Measurements from ENCODE around the gene SLC2A5. TPM values are rescaled to one million over a fixed set of nuclear protein-coding genes. Genes with fewer than 3 reads are reported as not detected.

Gene SLC2A5
- total RNA-seq, 1 experiment from 2014 or later, result not detected

GRCh38 chr1:9071554-9072235 is 2.3 kb upstream of the SLC2A5 start:
- POLR2A ChIA-PET (ENCODE audit: low non-redundant PET), result no interaction called here
- Histone ChIP-seq H3K36me3 (ENCODE audit: insufficient read depth, low read length, poor library complexity, severe bottlenecking) (no peaks in the 10 kb centered on the region), H3K27me3 (replicated peaks; ENCODE audit: insufficient read depth, low read depth, low read length, poor library complexity) (no peaks in the 10 kb centered on the region), H3K27ac (ENCODE audit: low read depth, low read length, poor library complexity, severe bottlenecking) (no peak overlapping the region), H3K4me3 (ENCODE audit: low read depth, low read length, poor library complexity, severe bottlenecking) (no peak overlapping the region), H3K4me1 (ENCODE audit: insufficient read depth, low read length, poor library complexity, severe bottlenecking) (peaks cover 11% of the 10 kb centered on the region), H3K9me3 (ENCODE audit: low read depth, low read length, poor library complexity, severe bottlenecking) (no peaks in the 10 kb centered on the region)
- intact Hi-C loops (cut with micrococcal nuclease; ENCODE audit: unreplicated experiment), result no loop called here
- CTCF ChIA-PET, result no interaction called here
- no TSS peak for BruUV-seq (replicated peaks)
- no peak for DNase-seq (ENCODE audit: low spot score)
- TF ChIP-seq CTCF (conservative IDR thresholded peaks at IDR 0.05; ENCODE audit: low read depth, low read length) (no peak), EZH2 (IDR thresholded peaks at IDR 0.05; ENCODE audit: borderline replicate concordance, low read depth, low read length, poor library complexity, severe bottlenecking) (no peak)

GRCh38 chr1:9070486-9070885 is 1.1 kb upstream of the SLC2A5 start:
- intact Hi-C loops (cut with micrococcal nuclease; ENCODE audit: unreplicated experiment), result no loop called here
- no peak for TF ChIP-seq EZH2 (IDR thresholded peaks at IDR 0.05; ENCODE audit: borderline replicate concordance, low read depth, low read length, poor library complexity, severe bottlenecking)
- no peak for TF ChIP-seq CTCF (conservative IDR thresholded peaks at IDR 0.05; ENCODE audit: low read depth, low read length)
- POLR2A ChIA-PET (ENCODE audit: low non-redundant PET), result no interaction called here
- Histone ChIP-seq H3K36me3 (ENCODE audit: insufficient read depth, low read length, poor library complexity, severe bottlenecking) (no peaks in the 10 kb centered on the region), H3K9me3 (ENCODE audit: low read depth, low read length, poor library complexity, severe bottlenecking) (no peaks in the 10 kb centered on the region), H3K27ac (ENCODE audit: low read depth, low read length, poor library complexity, severe bottlenecking) (no peak overlapping the region), H3K4me1 (ENCODE audit: insufficient read depth, low read length, poor library complexity, severe bottlenecking) (peaks cover 11% of the 10 kb centered on the region), H3K27me3 (replicated peaks; ENCODE audit: insufficient read depth, low read depth, low read length, poor library complexity) (no peaks in the 10 kb centered on the region), H3K4me3 (ENCODE audit: low read depth, low read length, poor library complexity, severe bottlenecking) (no peak overlapping the region)
- CTCF ChIA-PET, result interaction anchor here (0.6 kb wide), 1 partner anchor 93 kb away, joined by 5 read pairs; no protein-coding TSS in a partner anchor
- no peak for DNase-seq (ENCODE audit: low spot score)
- no TSS peak for BruUV-seq (replicated peaks)

GRCh38 chr1:9068981-9069325 is 482 bp downstream of the SLC2A5 start:
- CTCF ChIA-PET, result no interaction called here
- POLR2A ChIA-PET (ENCODE audit: low non-redundant PET), result no interaction called here
- H3K4me3 ChIP-seq (ENCODE audit: low read depth, low read length, poor library complexity, severe bottlenecking), result no peak overlapping the region
- no TSS peak for BruUV-seq (replicated peaks)
- no peaks in the 10 kb centered on the region for H3K36me3 ChIP-seq (ENCODE audit: insufficient read depth, low read length, poor library complexity, severe bottlenecking)
- peak overlapping the region; percentile 10 for H3K27ac ChIP-seq (ENCODE audit: low read depth, low read length, poor library complexity, severe bottlenecking)
- TF ChIP-seq CTCF (conservative IDR thresholded peaks at IDR 0.05; ENCODE audit: low read depth, low read length) (no peak), EZH2 (IDR thresholded peaks at IDR 0.05; ENCODE audit: borderline replicate concordance, low read depth, low read length, poor library complexity, severe bottlenecking) (no peak)
- no peak for DNase-seq (ENCODE audit: low spot score)
- no peaks in the 10 kb centered on the region for H3K9me3 ChIP-seq (ENCODE audit: low read depth, low read length, poor library complexity, severe bottlenecking)
- H3K27me3 ChIP-seq (replicated peaks; ENCODE audit: insufficient read depth, low read depth, low read length, poor library complexity), result no peaks in the 10 kb centered on the region
- peaks cover 11% of the 10 kb centered on the region for H3K4me1 ChIP-seq (ENCODE audit: insufficient read depth, low read length, poor library complexity, severe bottlenecking)
- intact Hi-C loops (cut with micrococcal nuclease; ENCODE audit: unreplicated experiment), result no loop called here

Data from A673 (cell line).